HepG2 (cell line): Measurements from ENCODE around the gene UNC119B. TPM values are rescaled to one million over a fixed set of nuclear protein-coding genes. Genes with fewer than 3 reads are reported as not detected.

ENCODE experiments used
- ATAC-seq: fragments of 200-7000 bp; cut with Tn5 transposase; 3 replicates; pipeline ENCODE4 v1.9.1; 2020; ENCODE audit warnings: mild to moderate bottlenecking, moderate library complexity
- BruUV-seq: library from RNA; stranded (reverse); fragments of 400-500 nt; replicated peaks from 2 replicates; lab custom pipeline; 2021; lab: Mats Ljungman, UMichigan
- CTCF ChIA-PET: fragments of 300-600 bp; formaldehyde crosslinking; extraction: SDS; loops from one replicate; lab custom pipeline; 2021; ENCODE audit warnings: low total read pairs, inconsistent platforms, low intra/inter-chr PET ratio; lab: Yijun Ruan, JAX
- POLR2A ChIA-PET: fragments of 350-600 bp; sonication (Branson Sonifier 250); formaldehyde crosslinking; loops from one replicate; lab custom pipeline; 2020; ENCODE audit warnings: antibody characterized with exemption, inconsistent platforms; lab: Yijun Ruan, JAX
- DNase-seq: peaks from one replicate; pipeline ENCODE4 v3.0.0-alpha.2; 2015; ENCODE audit warnings: low spot score
- FAIRE-seq: peaks from 3 replicates; lab custom pipeline; 2011; peaks lifted over from hg19 to GRCh38; lab: Jason Lieb, UNC
- H2AFZ ChIP-seq: one replicate; pipeline ENCODE4 v1.6.1; 2011; ENCODE audit warnings: low read length, inconsistent platforms
- H3K27ac ChIP-seq: fragments of 300-600 bp; 3 replicates; pipeline ENCODE4 v1.8.0; 2011; ENCODE audit warnings: mixed run types, mild to moderate bottlenecking, mixed read lengths, low read length, inconsistent platforms; ENCODE audit not compliant: insufficient read depth; ENCODE audit errors: extremely low read length
- H3K27me3 ChIP-seq, 2 experiments: fragments of 200-600 bp in 1 of 2; 2 replicates in 1 of 2; 3 replicates in 1 of 2; pipeline versions ENCODE4 v1.6.0 to v1.8.0; 2011; ENCODE audit warnings: low read length in 2 of 2, mild to moderate bottlenecking in 2 of 2, moderate library complexity in 2 of 2, inconsistent platforms in 1 of 2; ENCODE audit not compliant: insufficient read depth in 2 of 2, control insufficient read depth in 1 of 2
- H3K36me3 ChIP-seq, 2 experiments: fragments of 200-600 bp in 1 of 2; replicated peaks in 1 of 2; 2 replicates in 1 of 2; 3 replicates in 1 of 2; pipeline versions ENCODE4 v1.5.1 to v1.8.0; 2011; ENCODE audit warnings: low read length in 2 of 2, inconsistent platforms in 1 of 2; ENCODE audit not compliant: insufficient read depth in 2 of 2, control insufficient read depth in 1 of 2
- H3K4me1 ChIP-seq: 2 replicates; pipeline ENCODE4 v1.5.1; 2012; ENCODE audit warnings: low read length, inconsistent platforms; ENCODE audit not compliant: insufficient read depth
- H3K4me2 ChIP-seq: 2 replicates; pipeline ENCODE4 v1.6.0; 2011; ENCODE audit warnings: low read depth, low read length, inconsistent platforms
- H3K4me3 ChIP-seq, 3 experiments: fragments of 200-600 bp in 1 of 3; sonication (generic), shearing (Covaris generic) in 1 of 3; replicated peaks in 1 of 3; 2 replicates each; pipeline ENCODE4 v1.5.1; 2011 to 2016; ENCODE audit warnings: low read length in 3 of 3, inconsistent platforms in 2 of 3, low read depth in 2 of 3, mild to moderate bottlenecking in 2 of 3, control low read depth in 1 of 3, mixed read lengths in 1 of 3; ENCODE audit not compliant: insufficient read depth in 1 of 3
- H3K79me2 ChIP-seq: one replicate; pipeline ENCODE4 v1.6.1; 2011; ENCODE audit warnings: low read length, inconsistent platforms; ENCODE audit not compliant: insufficient read depth
- H3K9ac ChIP-seq: 2 replicates; pipeline ENCODE4 v1.6.0; 2011; ENCODE audit warnings: mild to moderate bottlenecking, low read depth, low read length, inconsistent platforms; ENCODE audit not compliant: insufficient read depth
- H3K9me3 ChIP-seq: 2 replicates; pipeline ENCODE4 v1.5.1; 2012; ENCODE audit warnings: mild to moderate bottlenecking, low read length
- H4K20me1 ChIP-seq: 2 replicates; pipeline ENCODE4 v1.6.0; 2011; ENCODE audit warnings: inconsistent platforms, mild to moderate bottlenecking, low read length, moderate library complexity; ENCODE audit not compliant: insufficient read depth
- GABPB1 ChIP-seq: IDR thresholded peaks from 2 replicates; pipeline ENCODE4 v1.6.1; 2016; ENCODE audit warnings: mild to moderate bottlenecking, missing genetic modification reagents, moderate library complexity, missing compliant biosample characterization
- GPN1 ChIP-seq: sonication (generic); formaldehyde crosslinking; IDR thresholded peaks from 2 replicates; pipeline ENCODE4 v1.5.1; 2020; ENCODE audit warnings: missing genetic modification reagents, borderline replicate concordance
- NAIF1 ChIP-seq: sonication (generic); formaldehyde crosslinking; IDR thresholded peaks from 2 replicates; pipeline ENCODE4 v1.5.0; 2020; ENCODE audit warnings: mild to moderate bottlenecking, missing genetic modification reagents, borderline replicate concordance
- NR3C1 ChIP-seq: sonication (generic); formaldehyde crosslinking; IDR thresholded peaks from 2 replicates; pipeline ENCODE4 v1.4.0; 2020; ENCODE audit warnings: missing genetic modification reagents
- PATZ1 ChIP-seq: sonication (generic); formaldehyde crosslinking; IDR thresholded peaks from 2 replicates; pipeline ENCODE4 v1.4.0; 2020; ENCODE audit warnings: missing genetic modification reagents
- RFXAP ChIP-seq: sonication (generic); formaldehyde crosslinking; IDR thresholded peaks from 2 replicates; pipeline ENCODE4 v1.4.0; 2020; ENCODE audit warnings: missing genetic modification reagents, borderline replicate concordance
- STAT5B ChIP-seq: sonication (generic); formaldehyde crosslinking; IDR thresholded peaks from 2 replicates; pipeline ENCODE4 v1.4.0; 2020; ENCODE audit warnings: missing genetic modification reagents
- ZBTB21 ChIP-seq: sonication (generic); formaldehyde crosslinking; IDR thresholded peaks from 2 replicates; pipeline ENCODE4 v1.4.0; 2020; ENCODE audit warnings: missing genetic modification reagents
- ZBTB25 ChIP-seq: IDR thresholded peaks from 2 replicates; pipeline ENCODE4 v1.6.1; 2018; ENCODE audit warnings: missing genetic modification reagents
- ZNF431 ChIP-seq: sonication (generic); formaldehyde crosslinking; IDR thresholded peaks from 2 replicates; pipeline ENCODE4 v1.9.0; 2022; ENCODE audit warnings: missing genetic modification reagents, low read depth, mild to moderate bottlenecking, borderline replicate concordance
- ZNF580 ChIP-seq: IDR thresholded peaks from 2 replicates; pipeline ENCODE4 v1.6.1; 2016; ENCODE audit warnings: low read depth, borderline replicate concordance
- ZNF747 ChIP-seq: sonication (generic); formaldehyde crosslinking; IDR thresholded peaks from 2 replicates; pipeline ENCODE4 v1.8.1; 2023; ENCODE audit warnings: missing genetic modification reagents, mild to moderate bottlenecking, borderline replicate concordance
- ZSCAN31 ChIP-seq: sonication (generic); formaldehyde crosslinking; IDR thresholded peaks from 2 replicates; pipeline ENCODE4 v1.5.0; 2020; ENCODE audit warnings: low read depth, mild to moderate bottlenecking, missing genetic modification reagents
- WGBS: methylation state at CpG from one replicate; pipeline ENCODE4 v1.1.6; 2017; ENCODE audit warnings: low lambda C conversion rate; 5-methylcytosine and 5-hydroxymethylcytosine counted together
- in situ Hi-C: cut with HindIII; loops from 2 replicates; pipeline ENCODE4 v1.10.0; 2017; ENCODE audit warnings: low pct_unique_long_range_greater_than_20kb; ENCODE audit not compliant: extremely low pct_ligation_motif_present
- intact Hi-C: fragments of 100-400 bp; cut with micrococcal nuclease; formaldehyde crosslinking; loops from one replicate; pipeline ENCODE4 v1.10.0; 2022; ENCODE audit not compliant: unreplicated experiment
- polyA plus RNA-seq, 8 experiments: library from polyadenylated mRNA; depleted of rRNA in 3 of 8; stranded (reverse) in 7 of 8; unstranded in 1 of 8; fragments of >200 nt; fragmentation: Illumina TruSeq in 4 of 8; extraction: Trizol in 4 of 8; gene quantifications; 2 replicates each; pipeline versions ENCODE4 v1.2.1 to v1.2.3, GENCODE V29; 2011 to 2016; ENCODE audit warnings: low read depth in 4 of 8, missing spikeins in 1 of 8, mixed read lengths in 1 of 8; ENCODE audit not compliant: insufficient read depth in 1 of 8
- total RNA-seq, 5 experiments: library from RNA; depleted of rRNA; stranded (reverse); fragments of >200 nt; fragmentation: Illumina TruSeq; extraction: Trizol; gene quantifications; 2 replicates each; pipeline ENCODE4 v1.2.3, GENCODE V29; 2016; ENCODE audit warnings: low read depth in 1 of 5
- TF ChIP-seq, protein P1 (sequence below): sonication (generic); formaldehyde crosslinking; conservative IDR thresholded peaks from 2 replicates; pipeline ENCODE4 v1.4.0; 2020; ENCODE audit warnings: missing genetic modification reagents

The UNC119B gene
- total and polyA plus RNA-seq, 2 of the 13 experiments (the other 11 are each of a cell fraction or from before 2014, with no cell fraction given) = 19.6 to 19.7 TPM

- FAIRE-seq (no peak), DNase-seq (no peak), ATAC-seq (no peak)
- Histone ChIP-seq H3K36me3 (peaks cover 45 to 83% of the 10 kb centered on the region in 2 experiments), H3K4me2 (no peak overlapping the region), H3K79me2 (peaks cover 17% of the 10 kb centered on the region), H4K20me1 (peaks cover 6% of the 10 kb centered on the region; the same call in 1 of the 2 replicates), H3K27me3 (no peaks in the 10 kb centered on the region), H3K4me3 (no peak overlapping the region), H2AFZ (no peak overlapping the region), H3K9me3 (no peaks in the 10 kb centered on the region), H3K27ac (no peak overlapping the region), H3K4me1 (peaks cover 20% of the 10 kb centered on the region), H3K9ac (no peak overlapping the region)
- intact Hi-C loops = no loop called here
- no TSS peak for BruUV-seq
- WGBS = 97% methylated on average over 3 of the region's 3 CpGs
- in situ Hi-C loops = no loop called here
- TF ChIP-seq PATZ1 (CRISPR knock-in tag) = no peak
- no peak for TF ChIP-seq GPN1 (CRISPR knock-in tag)
- TF ChIP-seq ZBTB21 (CRISPR knock-in tag) = no peak
- no peak for TF ChIP-seq NAIF1 (CRISPR knock-in tag)
- TF ChIP-seq STAT5B (CRISPR knock-in tag) = no peak
- no peak for TF ChIP-seq ZSCAN31 (CRISPR knock-in tag)
- no peak for TF ChIP-seq ZNF747
- CTCF ChIA-PET = no interaction called here
- POLR2A ChIA-PET = no interaction called here
Measured at GRCh38 chr12:120698665-120699064, 11.6 kb upstream of the UNC119B start.

GRCh38 chr12:120699553-120699952, 10.7 kb upstream of the UNC119B start:
- WGBS = 100% methylated on average over 7 of the region's 7 CpGs
- intact Hi-C loops = no loop called here
- peaks cover 42 to 74% of the 10 kb centered on the region in 2 experiments for H3K36me3 ChIP-seq
- no peak overlapping the region for H3K27ac ChIP-seq
- ATAC-seq (no peak), FAIRE-seq (no peak)
- BruUV-seq = no TSS peak
- H3K9me3 ChIP-seq = no peaks in the 10 kb centered on the region
- 0 out of 2 replicates have a peak, but pooled peaks cover 18% of the 10 kb centered on the region for H3K4me1 ChIP-seq
- H3K79me2 ChIP-seq = peaks cover 8% of the 10 kb centered on the region
- H3K27me3 ChIP-seq = no peaks in the 10 kb centered on the region
- CTCF ChIA-PET = no interaction called here
- no peak overlapping the region for H2AFZ ChIP-seq
- POLR2A ChIA-PET = no interaction called here
- no peak overlapping the region for H3K4me2 ChIP-seq
- no peaks in the 10 kb centered on the region; the same call in 1 of the 2 replicates for H4K20me1 ChIP-seq
- no peak overlapping the region for H3K4me3 ChIP-seq
- no peak for TF ChIP-seq RFXAP (CRISPR knock-in tag)
- no peak for TF ChIP-seq ZNF580
- TF ChIP-seq, protein P1, sequence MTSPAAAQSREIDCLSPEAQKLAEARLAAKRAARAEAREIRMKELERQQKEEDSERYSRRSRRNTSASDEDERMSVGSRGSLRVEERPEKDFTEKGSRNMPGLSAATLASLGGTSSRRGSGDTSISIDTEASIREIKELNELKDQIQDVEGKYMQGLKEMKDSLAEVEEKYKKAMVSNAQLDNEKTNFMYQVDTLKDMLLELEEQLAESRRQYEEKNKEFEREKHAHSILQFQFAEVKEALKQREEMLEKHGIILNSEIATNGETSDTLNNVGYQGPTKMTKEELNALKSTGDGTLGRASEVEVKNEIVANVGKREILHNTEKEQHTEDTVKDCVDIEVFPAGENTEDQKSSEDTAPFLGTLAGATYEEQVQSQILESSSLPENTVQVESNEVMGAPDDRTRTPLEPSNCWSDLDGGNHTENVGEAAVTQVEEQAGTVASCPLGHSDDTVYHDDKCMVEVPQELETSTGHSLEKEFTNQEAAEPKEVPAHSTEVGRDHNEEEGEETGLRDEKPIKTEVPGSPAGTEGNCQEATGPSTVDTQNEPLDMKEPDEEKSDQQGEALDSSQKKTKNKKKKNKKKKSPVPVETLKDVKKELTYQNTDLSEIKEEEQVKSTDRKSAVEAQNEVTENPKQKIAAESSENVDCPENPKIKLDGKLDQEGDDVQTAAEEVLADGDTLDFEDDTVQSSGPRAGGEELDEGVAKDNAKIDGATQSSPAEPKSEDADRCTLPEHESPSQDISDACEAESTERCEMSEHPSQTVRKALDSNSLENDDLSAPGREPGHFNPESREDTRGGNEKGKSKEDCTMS (CRISPR knock-in tag) = no peak
- no peak for TF ChIP-seq ZNF431 (CRISPR knock-in tag)
- TF ChIP-seq GABPB1 (CRISPR knock-in tag) = no peak
- TF ChIP-seq ZBTB25 (CRISPR knock-in tag) = no peak
- no peak for TF ChIP-seq NR3C1 (CRISPR knock-in tag)
- TF ChIP-seq, all 625 proteins: peak for 0
- H3K9ac ChIP-seq = no peak overlapping the region
- no peak for DNase-seq
- in situ Hi-C loops = no loop called here
